D721Med (cell line): Measurements from ENCODE around the gene DNAJC11.

Source experiments
- DNase-seq: peaks from one replicate; pipeline ENCODE4 v3.0.0; 2011; ENCODE audit warnings: low spot score; ENCODE audit not compliant: insufficient read length
- FAIRE-seq: peaks from 2 replicates; lab custom pipeline; 2011; peaks lifted over from hg19 to GRCh38; lab: Jason Lieb, UNC
- CTCF ChIP-seq: IDR thresholded peaks from 2 replicates; pipeline ENCODE4 v1.5.1; 2012; ENCODE audit warnings: mild to moderate bottlenecking, control low read depth; ENCODE audit not compliant: insufficient read depth; ENCODE audit errors: missing control alignments

The DNAJC11 gene

GRCh38 chr1:6695868-6696267 lies 5.7 kb downstream of the DNAJC11 start:
- DNase-seq (no peak), FAIRE-seq (no peak)
- no peak for TF ChIP-seq CTCF

DNA sequence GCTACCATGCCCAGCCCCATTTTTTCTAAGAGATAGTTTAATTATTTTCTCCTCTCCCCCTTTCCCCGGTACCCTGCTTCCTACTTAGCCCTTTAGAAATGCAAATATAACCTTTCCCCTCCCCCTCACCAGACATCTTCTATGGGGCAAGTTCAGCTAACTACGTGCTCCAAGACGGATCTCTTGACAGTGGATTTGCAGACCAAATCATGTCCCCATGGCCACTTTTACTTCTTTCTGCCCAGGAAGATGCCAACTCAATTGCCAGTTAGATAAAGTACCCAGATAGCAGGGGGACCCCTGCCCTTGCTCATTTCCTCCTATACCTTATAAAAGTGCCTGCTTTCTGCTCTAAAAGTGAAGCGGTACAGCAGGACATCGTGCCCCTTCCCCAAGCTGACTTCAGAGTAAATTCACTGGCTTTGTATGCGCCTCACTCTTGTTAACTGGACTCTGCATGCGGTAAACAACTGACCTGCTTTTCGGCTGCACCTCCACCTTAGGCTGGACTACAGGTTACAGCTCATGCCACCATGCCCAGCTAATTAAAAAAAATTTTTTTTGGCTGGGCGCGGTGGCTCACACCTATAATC lies 7.4 kb downstream of the DNAJC11 start:
- FAIRE-seq (no peak), DNase-seq (no peak)
- no peak for TF ChIP-seq CTCF

DNA sequence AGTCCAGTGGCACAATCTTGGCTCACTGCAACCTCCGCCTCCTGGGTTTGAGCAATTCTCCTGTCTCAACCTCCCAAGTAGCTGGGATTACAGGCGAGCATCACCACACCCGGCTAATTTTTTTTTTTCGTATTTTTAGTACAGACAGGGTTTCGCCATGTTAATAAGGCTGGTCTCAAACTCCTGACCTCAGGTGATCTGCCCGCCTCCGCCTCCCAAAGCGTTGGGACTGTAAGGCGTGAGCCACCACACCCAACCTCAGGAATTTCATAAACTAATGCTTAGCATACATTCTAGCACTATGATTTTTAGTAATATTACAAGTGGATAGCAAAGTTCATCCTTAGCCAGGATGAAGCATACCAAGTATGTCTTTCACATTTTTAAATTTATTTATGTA lies 8.7 kb downstream of the DNAJC11 start:
- no peak for TF ChIP-seq CTCF
- no peak for FAIRE-seq

GRCh38 chr1:6691507-6691906 lies 10.1 kb downstream of the DNAJC11 start:
- FAIRE-seq (no peak), DNase-seq (no peak)
- TF ChIP-seq CTCF: no peak

More for the DNA sequence above, 8.7 kb downstream of the DNAJC11 start:
- DNase-seq: no peak

- DNase-seq: no peak
- no peak for FAIRE-seq
- TF ChIP-seq CTCF: no peak
Measured at GRCh38 chr1:6690186-6690585, 11.4 kb downstream of the DNAJC11 start.

DNA sequence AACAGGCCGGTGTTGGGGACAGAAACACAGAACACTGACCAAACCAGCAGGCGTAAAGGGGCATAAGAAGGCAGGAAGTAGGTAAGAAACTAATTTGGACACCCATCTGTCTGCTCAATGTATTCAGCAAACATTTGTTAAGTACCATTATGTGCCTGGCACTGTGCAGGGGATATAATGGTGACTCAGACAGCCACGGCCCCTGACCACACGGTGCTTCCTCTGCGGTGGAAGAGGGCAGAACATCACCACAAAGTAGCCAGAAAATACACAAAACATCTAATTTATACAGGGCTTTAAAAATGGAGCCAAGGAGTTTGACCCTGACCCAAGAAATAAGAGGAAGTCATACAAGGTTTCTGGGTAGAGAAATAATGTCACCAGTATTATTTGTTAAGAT lies 12.9 kb downstream of the DNAJC11 start:
- FAIRE-seq (no peak), DNase-seq (no peak)
- TF ChIP-seq CTCF: no peak

DNA sequence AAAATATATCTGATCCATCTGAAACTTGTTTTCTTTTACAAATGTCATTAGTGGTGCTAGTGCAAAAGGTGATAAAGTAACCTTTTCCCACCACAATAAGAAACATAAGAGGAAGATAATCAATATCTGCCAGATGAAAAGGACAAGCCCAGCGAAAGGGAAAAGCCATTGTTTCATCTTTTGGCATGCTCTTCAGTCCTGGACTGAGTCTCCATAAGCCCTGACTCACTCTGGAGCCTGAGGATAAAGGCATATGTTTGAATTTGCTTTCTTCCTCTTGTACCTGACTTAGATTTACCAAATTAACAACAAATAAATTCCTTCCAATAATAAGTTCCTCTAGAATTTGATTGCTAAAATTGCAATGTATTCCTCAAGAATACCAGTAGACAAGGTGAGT lies 13.6 kb downstream of the DNAJC11 start:
- DNase-seq: no peak
- TF ChIP-seq CTCF: no peak
- FAIRE-seq: no peak
